CD4-positive, alpha-beta memory T cell (primary cell): ENCODE results near the gene CCNY. TPM values are rescaled to one million over a fixed set of nuclear protein-coding genes. Genes with fewer than 3 reads are reported as not detected.

Experiments
- CTCF ChIA-PET: fragments of 350-600 bp; sonication (Branson Sonifier 250); formaldehyde crosslinking; loops from one replicate; lab custom pipeline; 2021; ENCODE audit warnings: inconsistent platforms; ENCODE audit not compliant: partially characterized antibody; lab: Charles Lee
- POLR2A ChIA-PET: fragments of 350-600 bp; sonication (Branson Sonifier 250); formaldehyde crosslinking; loops from one replicate; lab custom pipeline; 2021; ENCODE audit not compliant: partially characterized antibody; lab: Charles Lee
- DNase-seq, 5 donors: peaks; one replicate each; pipeline versions ENCODE4 v3.0.0 to v3.0.0-alpha.2; 2020 to 2022; ENCODE audit warnings: mixed read lengths in 1 of 5
- H3K27ac ChIP-seq: one replicate; pipeline ENCODE4 v1.7.0; 2013; ENCODE audit warnings: low read depth, low read length
- H3K27me3 ChIP-seq: 2 replicates; pipeline ENCODE4 v1.7.0; 2013; ENCODE audit warnings: mild to moderate bottlenecking, low read length, moderate library complexity; ENCODE audit not compliant: insufficient read depth
- H3K36me3 ChIP-seq: 2 replicates; pipeline ENCODE4 v1.7.0; 2013; ENCODE audit warnings: mild to moderate bottlenecking, low read length, moderate library complexity; ENCODE audit not compliant: insufficient read depth
- H3K4me1 ChIP-seq: 2 replicates; pipeline ENCODE4 v1.7.0; 2013; ENCODE audit warnings: mild to moderate bottlenecking, low read length, moderate library complexity; ENCODE audit not compliant: insufficient read depth
- H3K4me3 ChIP-seq, 2 donors: one replicate each; pipeline ENCODE4 v1.7.0; 2013; ENCODE audit warnings: low read length in 2 of 2, mild to moderate bottlenecking in 1 of 2
- H3K9me3 ChIP-seq, 2 donors: one replicate each; pipeline ENCODE4 v1.7.0; 2013; ENCODE audit warnings: low read length in 2 of 2, control low read depth in 1 of 2; ENCODE audit not compliant: control insufficient read depth in 1 of 2
- H3K27ac Mint-ChIP-seq, 7 donors: one replicate each; pipeline ENCODE4 v1.8.0; 2020 to 2021; ENCODE audit warnings: mixed read lengths in 7 of 7, mild to moderate bottlenecking in 6 of 7, inconsistent platforms in 3 of 7, moderate library complexity in 3 of 7
- H3K27me3 Mint-ChIP-seq, 2 donors: one replicate each; pipeline ENCODE4 v1.8.0; 2020 to 2021; ENCODE audit warnings: mixed read lengths in 2 of 2
- H3K36me3 Mint-ChIP-seq, 2 donors: one replicate each; pipeline ENCODE4 v1.8.0; 2020 to 2021; ENCODE audit warnings: mixed read lengths in 2 of 2, inconsistent platforms in 1 of 2, mild to moderate bottlenecking in 1 of 2
- H3K4me1 Mint-ChIP-seq, 4 donors: one replicate each; pipeline ENCODE4 v1.8.0; 2020 to 2021; ENCODE audit warnings: mixed read lengths in 4 of 4, mild to moderate bottlenecking in 1 of 4
- H3K4me3 Mint-ChIP-seq, 8 donors: one replicate each; pipeline ENCODE4 v1.8.0; 2020 to 2021; ENCODE audit warnings: mixed read lengths in 8 of 8, mild to moderate bottlenecking in 7 of 8, moderate library complexity in 6 of 8, inconsistent platforms in 3 of 8
- H3K9me3 Mint-ChIP-seq, 8 donors: one replicate each; pipeline ENCODE4 v1.8.0; 2020 to 2021; ENCODE audit warnings: mixed read lengths in 8 of 8, mild to moderate bottlenecking in 5 of 8, inconsistent platforms in 3 of 8, moderate library complexity in 1 of 8
- intact Hi-C: fragments of 100-400 bp; cut with micrococcal nuclease; formaldehyde crosslinking; loops from one replicate; pipeline ENCODE4 v1.15.1; 2023
- polyA plus RNA-seq, 2 donors: library from polyadenylated mRNA; unstranded; fragments of 300-500 nt; fragmentation: Illumina TruSeq; gene quantifications; one replicate each; pipeline ENCODE4 v1.2.3, GENCODE V29; 2021
- total RNA-seq, 2 experiments: library from RNA; stranded (reverse); gene quantifications; one replicate each; pipeline ENCODE4 v1.2.3, GENCODE V29; 2021

The CCNY gene
- total and polyA plus RNA-seq, 4 experiments from 2014 or later, result 5.6 to 66.7 (median 41.5) TPM

- no peaks in the 10 kb centered on the region for H3K36me3 ChIP-seq
- Mint-ChIP-seq H3K36me3 (peaks cover 0 to 5% of the 10 kb centered on the region in 2 donors), H3K27ac (no peak overlapping the region), H3K9me3 (peaks cover 0 to 2% (median 0%) of the 10 kb centered on the region in 8 donors), H3K4me3 (no peak overlapping the region), H3K4me1 (peaks cover 45 to 73% (median 60%) of the 10 kb centered on the region in 4 donors), H3K27me3 (no peaks in the 10 kb centered on the region)
- no peaks in the 10 kb centered on the region for H3K27me3 ChIP-seq
- POLR2A ChIA-PET, result no interaction called here
- DNase-seq, result no peak
- no peaks in the 10 kb centered on the region for H3K9me3 ChIP-seq
- H3K4me1 ChIP-seq, result peaks cover 43% of the 10 kb centered on the region
- CTCF ChIA-PET, result interaction anchor here (1.6 kb wide), 1 partner anchor 23 kb away, joined by 3 read pairs; no protein-coding TSS in a partner anchor
- H3K27ac ChIP-seq, result no peak overlapping the region
- no peak overlapping the region for H3K4me3 ChIP-seq
- intact Hi-C loops, result no loop called here
Measured at GRCh38 chr10:35364808-35365207, 28.5 kb downstream of the CCNY start.

DNA sequence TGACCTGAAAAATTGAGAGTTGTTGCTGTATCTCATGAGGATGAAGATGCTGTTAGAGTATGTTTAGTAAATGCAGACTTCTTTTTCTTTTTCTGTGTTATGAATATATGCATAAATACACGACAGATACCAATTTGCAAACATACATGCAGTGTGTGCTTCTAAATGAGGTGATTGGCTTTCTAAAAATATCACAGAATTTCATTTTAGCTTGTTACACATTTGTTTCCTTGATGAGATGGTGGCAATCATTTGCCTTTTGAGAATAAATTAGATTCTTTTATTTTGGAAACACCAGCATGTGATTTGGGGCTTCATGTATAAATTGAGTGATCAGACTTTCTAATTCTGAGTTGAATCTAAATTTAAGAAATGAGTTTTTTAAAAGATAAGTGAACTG, 29.7 kb downstream of the CCNY start:
- no peak overlapping the region for H3K27ac ChIP-seq
- Mint-ChIP-seq H3K4me3 (peak overlapping the region in 2 of 8 donors; percentile 10 to 17), H3K27me3 (no peaks in the 10 kb centered on the region), H3K9me3 (peaks cover 0 to 2% (median 0%) of the 10 kb centered on the region in 8 donors), H3K4me1 (peaks cover 47 to 81% (median 65%) of the 10 kb centered on the region in 4 donors), H3K27ac (peak overlapping the region in 2 of 7 donors; percentile 11 to 29), H3K36me3 (peaks cover 0 to 5% of the 10 kb centered on the region in 2 donors)
- H3K27me3 ChIP-seq, result no peaks in the 10 kb centered on the region
- ChIA-PET POLR2A (no interaction called here), CTCF (interaction anchor here (1.3 kb wide), 1 partner anchor 93 kb away, joined by 3 read pairs; no protein-coding TSS in a partner anchor)
- no peak overlapping the region for H3K4me3 ChIP-seq
- intact Hi-C loops, result no loop called here
- no peaks in the 10 kb centered on the region for H3K9me3 ChIP-seq
- peaks cover 40% of the 10 kb centered on the region for H3K4me1 ChIP-seq
- no peak for DNase-seq
- no peaks in the 10 kb centered on the region for H3K36me3 ChIP-seq

DNA sequence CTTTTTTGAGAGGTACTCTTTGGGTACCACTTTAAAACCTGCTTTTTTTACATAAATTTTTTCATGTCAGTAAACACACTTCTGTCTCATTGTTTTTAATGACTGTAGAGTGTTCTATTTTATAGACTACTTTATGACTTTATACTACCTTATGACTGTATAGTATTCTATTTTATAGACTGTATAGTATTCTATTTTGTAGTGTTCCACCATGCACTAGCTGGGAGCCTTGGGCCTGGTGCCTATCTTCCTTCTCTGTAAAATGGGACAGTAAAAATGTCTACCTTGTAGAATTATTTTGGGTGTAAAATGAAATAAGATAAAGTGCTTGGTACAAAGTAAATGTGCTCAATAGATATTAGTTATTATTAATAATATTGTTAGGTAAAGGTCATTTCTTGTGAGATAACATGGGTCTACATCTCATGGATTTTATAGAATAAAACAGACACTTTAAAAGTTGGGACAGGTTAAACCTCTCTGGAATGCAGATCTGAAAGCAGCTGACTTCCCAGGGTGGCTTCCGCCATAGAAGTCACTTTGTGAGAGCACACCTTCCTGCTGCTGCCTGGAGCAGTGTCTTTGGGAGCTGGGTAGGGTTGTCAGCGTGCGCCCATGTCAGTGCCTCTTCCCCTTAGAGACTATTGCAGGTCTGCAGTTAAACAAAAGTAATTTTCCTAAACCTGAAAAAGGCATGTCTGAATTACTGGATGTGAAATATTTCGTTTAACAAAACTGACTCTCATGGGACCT, 31.0 kb downstream of the CCNY start:
- H3K36me3 Mint-ChIP-seq, result peaks cover 0 to 10% of the 10 kb centered on the region in 2 donors
- Histone ChIP-seq H3K4me3 (no peak overlapping the region), H3K27me3 (no peaks in the 10 kb centered on the region), H3K36me3 (no peaks in the 10 kb centered on the region), H3K9me3 (no peaks in the 10 kb centered on the region), H3K27ac (no peak overlapping the region), H3K4me1 (peaks cover 52% of the 10 kb centered on the region)
- intact Hi-C loops, result no loop called here
- ChIA-PET POLR2A (no interaction called here), CTCF (interaction anchor here (0.6 kb wide), 1 partner anchor 127 kb away, joined by 3 read pairs; no protein-coding TSS in a partner anchor)
- H3K9me3 Mint-ChIP-seq, result peaks cover 0 to 2% (median 0%) of the 10 kb centered on the region in 8 donors
- peaks cover 54 to 89% (median 73%) of the 10 kb centered on the region in 4 donors for H3K4me1 Mint-ChIP-seq
- H3K27me3 Mint-ChIP-seq, result no peaks in the 10 kb centered on the region
- peak overlapping the region in 1 of 7 donors; percentile 19 for H3K27ac Mint-ChIP-seq
- peak overlapping the region in 2 of 8 donors; percentile 35 to 64 for H3K4me3 Mint-ChIP-seq
- no peak for DNase-seq

DNA sequence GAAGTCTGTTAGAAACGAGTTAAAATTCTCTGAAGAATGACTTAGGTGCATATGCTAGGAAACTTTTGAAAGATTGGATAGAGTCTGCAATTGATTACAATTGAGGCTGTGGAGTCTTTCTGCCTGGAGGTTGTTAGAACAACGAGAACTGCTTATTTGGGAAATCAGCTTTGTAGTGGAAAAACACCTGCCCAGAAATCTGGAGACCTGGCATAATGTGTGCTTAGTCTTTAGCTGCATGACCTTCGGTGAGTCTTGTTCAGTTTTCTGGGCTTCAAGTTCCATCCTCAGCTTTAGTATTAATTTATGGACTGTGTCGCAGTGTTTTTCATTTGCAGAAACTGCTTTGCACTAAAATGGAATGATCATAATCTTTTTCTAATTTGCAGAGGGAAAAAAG, 31.7 kb downstream of the CCNY start:
- peaks cover 0 to 2% (median 0%) of the 10 kb centered on the region in 8 donors for H3K9me3 Mint-ChIP-seq
- no peaks in the 10 kb centered on the region for H3K9me3 ChIP-seq
- H3K4me1 ChIP-seq, result peaks cover 59% of the 10 kb centered on the region
- no peak for DNase-seq
- peak overlapping the region in 2 of 7 donors; percentile 22 to 46 for H3K27ac Mint-ChIP-seq
- no peak overlapping the region for H3K27ac ChIP-seq
- intact Hi-C loops, result no loop called here
- H3K27me3 Mint-ChIP-seq, result no peaks in the 10 kb centered on the region
- no peaks in the 10 kb centered on the region for H3K36me3 ChIP-seq
- H3K36me3 Mint-ChIP-seq, result peaks cover 0 to 12% of the 10 kb centered on the region in 2 donors
- no peaks in the 10 kb centered on the region for H3K27me3 ChIP-seq
- POLR2A ChIA-PET, result no interaction called here
- H3K4me3 ChIP-seq, result no peak overlapping the region
- peaks cover 56 to 95% (median 75%) of the 10 kb centered on the region in 4 donors for H3K4me1 Mint-ChIP-seq
- CTCF ChIA-PET, result no interaction called here
- H3K4me3 Mint-ChIP-seq, result peak overlapping the region in 3 of 8 donors; percentile 35 to 64 (median 49)

DNA sequence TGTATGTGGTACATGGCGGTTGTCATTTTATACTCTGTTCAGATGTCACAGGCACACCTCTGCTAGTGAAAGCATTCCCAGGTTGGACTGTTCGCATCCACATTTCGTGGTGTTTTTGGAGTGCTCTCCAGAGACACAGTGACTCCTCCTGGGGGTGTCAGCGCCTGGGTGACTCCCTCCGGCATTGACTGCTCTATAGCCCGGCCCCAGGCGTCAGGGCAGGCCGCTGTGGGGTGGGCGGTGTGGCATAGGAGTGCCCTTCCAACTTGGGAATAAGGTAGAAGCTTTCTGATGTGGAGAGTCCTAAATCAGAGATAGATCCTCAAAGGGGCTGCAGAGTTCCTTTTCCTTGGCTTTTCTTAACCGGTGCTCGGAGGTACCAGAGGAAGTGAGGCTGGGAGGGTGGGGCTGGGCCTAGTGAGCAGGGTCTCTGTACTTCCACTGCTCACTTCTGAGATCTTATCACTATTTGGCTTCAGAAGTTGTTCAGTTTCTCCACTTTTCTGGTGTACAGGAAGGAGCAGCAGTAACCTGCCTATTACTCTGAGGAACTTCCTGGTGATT, 32.3 kb downstream of the CCNY start:
- DNase-seq, result no peak
- peaks cover 58 to 98% (median 76%) of the 10 kb centered on the region in 4 donors for H3K4me1 Mint-ChIP-seq
- intact Hi-C loops, result no loop called here

DNA sequence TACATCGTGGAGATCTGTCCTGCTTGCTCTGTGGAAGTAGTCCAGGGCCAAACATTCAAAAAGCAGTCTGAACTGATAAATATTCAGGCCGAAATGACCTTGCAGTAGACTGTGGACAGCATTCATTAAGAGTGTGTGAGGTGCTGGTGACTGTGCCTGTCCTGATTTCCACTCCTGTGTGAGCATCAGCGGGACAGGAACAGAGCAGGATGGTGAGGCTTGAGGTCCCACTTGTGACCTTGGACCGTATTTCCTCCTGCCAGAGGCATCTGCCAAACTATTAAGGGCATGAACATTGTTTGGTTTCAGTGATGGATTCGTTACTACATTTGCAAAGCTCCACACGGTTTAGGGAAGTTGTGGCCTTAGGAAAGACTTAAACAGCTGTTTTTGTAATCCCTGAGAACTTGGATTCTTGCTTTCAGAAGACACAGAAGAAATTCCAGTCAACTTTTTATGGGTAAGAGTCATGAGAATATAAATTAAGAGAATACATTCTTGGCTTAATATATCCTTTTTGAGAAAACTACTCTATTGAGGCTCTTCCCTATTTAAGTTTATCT, 32.8 kb downstream of the CCNY start:
- Histone ChIP-seq H3K27me3 (no peaks in the 10 kb centered on the region), H3K27ac (no peak overlapping the region), H3K4me1 (peaks cover 65% of the 10 kb centered on the region), H3K36me3 (no peaks in the 10 kb centered on the region), H3K9me3 (no peaks in the 10 kb centered on the region), H3K4me3 (no peak overlapping the region)
- peaks cover 56 to 97% (median 74%) of the 10 kb centered on the region in 4 donors for H3K4me1 Mint-ChIP-seq
- ChIA-PET POLR2A (no interaction called here), CTCF (no interaction called here)
- H3K9me3 Mint-ChIP-seq, result no peaks in the 10 kb centered on the region
- peak overlapping the region in 4 of 8 donors; percentile 31 to 56 (median 40) for H3K4me3 Mint-ChIP-seq
- no peaks in the 10 kb centered on the region for H3K27me3 Mint-ChIP-seq
- intact Hi-C loops, result no loop called here
- H3K27ac Mint-ChIP-seq, result peak overlapping the region in 3 of 7 donors; percentile 8 to 64 (median 35)
- peaks cover 0 to 12% of the 10 kb centered on the region in 2 donors for H3K36me3 Mint-ChIP-seq
- no peak for DNase-seq

More for the DNA sequence above, 32.3 kb downstream of the CCNY start:
- CTCF ChIA-PET, result no interaction called here
- Histone ChIP-seq H3K9me3 (no peaks in the 10 kb centered on the region), H3K27me3 (no peaks in the 10 kb centered on the region), H3K27ac (no peak overlapping the region), H3K36me3 (no peaks in the 10 kb centered on the region), H3K4me3 (no peak overlapping the region), H3K4me1 (peaks cover 62% of the 10 kb centered on the region)
- peaks cover 0 to 12% of the 10 kb centered on the region in 2 donors for H3K36me3 Mint-ChIP-seq
- POLR2A ChIA-PET, result no interaction called here
- peaks cover 0 to 1% (median 0%) of the 10 kb centered on the region in 8 donors for H3K9me3 Mint-ChIP-seq
- peak overlapping the region in 4 of 7 donors; percentile 8 to 64 (median 32) for H3K27ac Mint-ChIP-seq
- H3K27me3 Mint-ChIP-seq, result no peaks in the 10 kb centered on the region
- peak overlapping the region in 4 of 8 donors; percentile 32 to 56 (median 52) for H3K4me3 Mint-ChIP-seq

DNA sequence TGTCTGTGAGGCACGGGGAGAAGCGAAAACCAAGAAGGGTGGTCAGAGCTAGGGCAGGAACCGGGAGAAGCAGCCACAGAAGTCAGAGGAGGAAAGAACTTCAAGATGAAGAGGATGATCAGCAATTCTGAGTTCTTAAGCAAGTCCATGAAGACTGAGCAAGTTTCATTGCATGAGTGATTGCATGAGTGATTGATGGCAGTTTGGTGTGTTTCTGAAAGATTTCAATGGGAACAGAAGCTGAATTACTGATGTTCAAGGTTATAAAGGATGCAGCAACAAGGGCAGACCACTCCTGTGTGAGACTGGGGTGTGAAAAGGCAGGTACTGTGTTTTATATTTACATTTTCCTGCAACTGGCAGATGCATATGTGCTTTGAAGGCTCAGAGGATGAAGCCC, 35.4 kb downstream of the CCNY start:
- Mint-ChIP-seq H3K4me3 (peak overlapping the region in 6 of 8 donors; percentile 17 to 71 (median 30)), H3K36me3 (peaks cover 0 to 21% of the 10 kb centered on the region in 2 donors), H3K4me1 (peaks cover 63 to 98% (median 79%) of the 10 kb centered on the region in 4 donors), H3K27me3 (no peaks in the 10 kb centered on the region), H3K9me3 (no peaks in the 10 kb centered on the region), H3K27ac (no peak overlapping the region)
- Histone ChIP-seq H3K27ac (no peak overlapping the region), H3K4me1 (peaks cover 58% of the 10 kb centered on the region), H3K4me3 (no peak overlapping the region), H3K9me3 (no peaks in the 10 kb centered on the region), H3K27me3 (no peaks in the 10 kb centered on the region), H3K36me3 (no peaks in the 10 kb centered on the region)
- no peak for DNase-seq
- ChIA-PET POLR2A (no interaction called here), CTCF (no interaction called here)
- intact Hi-C loops, result no loop called here
